Panc1 (cell line): ENCODE measurements around the gene RAB4A. TPM values are rescaled to one million over a fixed set of nuclear protein-coding genes. Genes with fewer than 3 reads are reported as not detected.
A peak's percentile ranks its signal among the peaks of the same experiment; 100 is the strongest.

Source experiments
- ATAC-seq: fragments of 200-7000 bp; cut with Tn5 transposase; 2 replicates; pipeline ENCODE4 v1.9.1; 2020; ENCODE audit warnings: mild to moderate bottlenecking, moderate library complexity
- BruUV-seq: library from RNA; stranded (reverse); fragments of 400-500 nt; replicated peaks from 2 replicates; lab custom pipeline; 2021; lab: Mats Ljungman, UMichigan
- CTCF ChIA-PET: fragments of 300-600 bp; sonication (Branson Sonifier 250); formaldehyde crosslinking; loops from one replicate; lab custom pipeline; 2022; ENCODE audit warnings: antibody characterized with exemption; lab: Charles Lee
- POLR2A ChIA-PET: fragments of 300-600 bp; sonication (Branson Sonifier 250); formaldehyde crosslinking; loops from one replicate; lab custom pipeline; 2022; ENCODE audit warnings: antibody characterized with exemption; lab: Charles Lee
- DNase-seq: peaks from one replicate; pipeline ENCODE4 v3.0.0-alpha.2; 2010; ENCODE audit warnings: low read depth, low spot score
- H3K27ac ChIP-seq: 2 replicates; pipeline ENCODE4 v1.5.1; 2011; ENCODE audit warnings: mild to moderate bottlenecking, low read length, inconsistent platforms
- H3K27me3 ChIP-seq: fragments of 200-500 bp; sonication (Bioruptor generic); 2 replicates; pipeline ENCODE4 v1.6.0; 2014; ENCODE audit warnings: low read length, inconsistent platforms; ENCODE audit not compliant: control insufficient read depth, insufficient read depth
- H3K36me3 ChIP-seq: fragments of 200-500 bp; sonication (Bioruptor generic); 2 replicates; pipeline ENCODE4 v1.5.1; 2014; ENCODE audit warnings: inconsistent platforms, mild to moderate bottlenecking, low read length, moderate library complexity; ENCODE audit not compliant: control insufficient read depth, insufficient read depth
- H3K4me1 ChIP-seq: 2 replicates; pipeline ENCODE4 v1.5.1; 2011; ENCODE audit warnings: inconsistent platforms, mild to moderate bottlenecking, low read length, moderate library complexity; ENCODE audit not compliant: control insufficient read depth, insufficient read depth
- H3K4me3 ChIP-seq, 2 experiments: 2 replicates each; pipeline ENCODE4 v1.5.1; 2011 to 2012; ENCODE audit warnings: low read depth in 2 of 2, low read length in 2 of 2, mild to moderate bottlenecking in 2 of 2, inconsistent platforms in 1 of 2, moderate library complexity in 1 of 2
- H3K9me3 ChIP-seq: fragments of 200-500 bp; sonication (Bioruptor generic); 2 replicates; pipeline ENCODE4 v1.5.1; 2014; ENCODE audit warnings: low read depth, mild to moderate bottlenecking, inconsistent platforms, low read length, moderate library complexity; ENCODE audit not compliant: control insufficient read depth, insufficient read depth
- CTCF ChIP-seq: fragments of 450-650 bp; IDR thresholded peaks from 2 replicates; pipeline ENCODE4 v1.5.1; 2017; ENCODE audit warnings: mild to moderate bottlenecking
- POLR2AphosphoS5 ChIP-seq: IDR thresholded peaks from 2 replicates; pipeline ENCODE4 v1.6.1; 2012; ENCODE audit warnings: mild to moderate bottlenecking, low read depth, low read length, moderate library complexity
- REST ChIP-seq, 2 experiments: IDR thresholded peaks; 2 replicates each; pipeline ENCODE4 v1.6.1; 2011 to 2012; ENCODE audit warnings: low read depth in 2 of 2, control low read depth in 1 of 2, low read length in 1 of 2, mild to moderate bottlenecking in 1 of 2, moderate library complexity in 1 of 2; ENCODE audit not compliant: insufficient read depth in 1 of 2
- SIN3A ChIP-seq: IDR thresholded peaks from 2 replicates; pipeline ENCODE4 v1.6.1; 2012; ENCODE audit warnings: low read depth, mild to moderate bottlenecking, low read length, moderate library complexity, borderline replicate concordance; ENCODE audit not compliant: insufficient read depth
- TCF7L2 ChIP-seq: IDR thresholded peaks from 2 replicates; pipeline ENCODE4 v1.6.1; 2011; ENCODE audit warnings: mild to moderate bottlenecking, low read depth, low read length, inconsistent platforms
- in situ Hi-C: cut with HindIII; loops from 2 replicates; pipeline ENCODE4 v1.10.0; 2016; ENCODE audit warnings: low sequenced_read_pairs, low pct_unique_long_range_greater_than_20kb
- intact Hi-C: fragments of 100-400 bp; cut with micrococcal nuclease; formaldehyde crosslinking; loops from one replicate; pipeline ENCODE4 v1.10.0; 2022; ENCODE audit not compliant: unreplicated experiment
- total RNA-seq: library from RNA; stranded (reverse); gene quantifications from one replicate; pipeline ENCODE4 v1.2.1, GENCODE V29; 2021; ENCODE audit not compliant: unreplicated experiment

RAB4A gene
- total RNA-seq, 1 experiment from 2014 or later, result 73.0 TPM

- Histone ChIP-seq H3K27ac (peak overlapping the region; percentile 18; the same call in 1 of the 2 replicates), H3K9me3 (no peaks in the 10 kb centered on the region), H3K4me3 (no peak overlapping the region), H3K4me1 (peaks cover 48% of the 10 kb centered on the region), H3K36me3 (no peaks in the 10 kb centered on the region), H3K27me3 (no peaks in the 10 kb centered on the region)
- in situ Hi-C loops (no loop called here), intact Hi-C loops (loop anchor here (1.0 kb wide), 1 partner anchor 493 kb away; no protein-coding TSS in a partner anchor)
- no TSS peak for BruUV-seq
- ChIA-PET CTCF (interaction anchor here (0.6 to 1.5 kb wide), 7 partner anchors 8 to 1148 kb away, joined by 3 to 5 read pairs (median 3); partner anchors contain the start of gene RHOU), POLR2A (interaction anchor here (0.7 kb wide), 1 partner anchor 24 kb away, joined by 3 read pairs; no protein-coding TSS in a partner anchor)
- ATAC-seq, result peak; percentile 58
- TF ChIP-seq SIN3A, result no peak
- TF ChIP-seq CTCF, result peak; percentile 94
- TF ChIP-seq POLR2AphosphoS5, result no peak
- DNase-seq, result peak; percentile 35
Observed at GRCh38 chr1:229227298-229227919, 43.5 kb upstream of the RAB4A start.

GRCh38 chr1:229228522-229228921 is 42.4 kb upstream of the RAB4A start:
- no peaks in the 10 kb centered on the region for H3K9me3 ChIP-seq
- H3K4me3 ChIP-seq, result no peak overlapping the region
- ChIA-PET CTCF (interaction anchor here (0.6 kb wide), 1 partner anchor 513 kb away, joined by 5 read pairs; no protein-coding TSS in a partner anchor), POLR2A (no interaction called here)
- DNase-seq (no peak), ATAC-seq (no peak)
- H3K27me3 ChIP-seq, result no peaks in the 10 kb centered on the region
- peaks cover 45% of the 10 kb centered on the region for H3K4me1 ChIP-seq
- in situ Hi-C loops, result no loop called here
- no peaks in the 10 kb centered on the region for H3K36me3 ChIP-seq
- TF ChIP-seq TCF7L2, result no peak
- TF ChIP-seq SIN3A, result no peak
- no peak for TF ChIP-seq REST (IDR thresholded peaks at IDR 0.05; ENCODE audit: insufficient read depth in 1 of 2, low read depth in 2 of 2, low read length in 1 of 2)
- TF ChIP-seq POLR2AphosphoS5, result no peak
- TF ChIP-seq CTCF, result no peak
- intact Hi-C loops, result no loop called here
- BruUV-seq, result no TSS peak
- H3K27ac ChIP-seq, result no peak overlapping the region
